NCI-H1105 (cell line): Measurements from ENCODE around the gene NLGN1.
"Not testable (repeated sequence)": the region's sequence is repeated elsewhere in the genome, so short reads cannot be mapped to it uniquely, and the experiment has no call there.

Experiments
- DNase-seq: peaks from one replicate; lab custom pipeline; 2025; lab: John Stamatoyannopoulos, UW

NLGN1 gene

GRCh38 chr3:173430576-173430975 lies 33.0 kb downstream of the NLGN1 start:
- no peak for DNase-seq

GRCh38 chr3:173439004-173439403 lies 41.5 kb downstream of the NLGN1 start:
- DNase-seq: no peak

GRCh38 chr3:173440514-173440913 lies 43.0 kb downstream of the NLGN1 start:
- no peak for DNase-seq

- not testable (repeated sequence) for DNase-seq
These were observed 54.0 kb downstream of the NLGN1 start for GRCh38 chr3:173451561-173451960.

GRCh38 chr3:173463250-173463649 lies 65.7 kb downstream of the NLGN1 start:
- DNase-seq: no peak

GRCh38 chr3:173465112-173465511 lies 67.6 kb downstream of the NLGN1 start:
- DNase-seq: no peak

- no peak for DNase-seq
These were observed 68.5 kb downstream of the NLGN1 start for GRCh38 chr3:173465898-173466678.

- no peak for DNase-seq
These were observed 70.0 kb downstream of the NLGN1 start for GRCh38 chr3:173467501-173467900.

- no peak for DNase-seq
These were observed 75.7 kb downstream of the NLGN1 start for GRCh38 chr3:173473237-173473636.

- no peak for DNase-seq
These were observed 81.8 kb downstream of the NLGN1 start for GRCh38 chr3:173479301-173479700.

GRCh38 chr3:173501931-173502489 lies 104.5 kb downstream of the NLGN1 start:
- no peak for DNase-seq

- DNase-seq: peak; percentile 77
These were observed 105.5 kb downstream of the NLGN1 start for GRCh38 chr3:173502983-173503568.

GRCh38 chr3:173510565-173510964 lies 113.0 kb downstream of the NLGN1 start:
- DNase-seq: no peak

GRCh38 chr3:173513123-173513522 lies 115.6 kb downstream of the NLGN1 start:
- no peak for DNase-seq

GRCh38 chr3:173529062-173529711 lies 131.6 kb downstream of the NLGN1 start:
- DNase-seq: no peak

- DNase-seq: no peak
These were observed 134.1 kb downstream of the NLGN1 start for GRCh38 chr3:173531602-173532001.

GRCh38 chr3:173538410-173538809 lies 140.9 kb downstream of the NLGN1 start:
- DNase-seq: no peak

GRCh38 chr3:173545590-173545989 lies 148.0 kb downstream of the NLGN1 start:
- not testable (repeated sequence) for DNase-seq

GRCh38 chr3:173547070-173547469 lies 149.5 kb downstream of the NLGN1 start:
- DNase-seq: no peak

- DNase-seq: no peak
These were observed 150.7 kb downstream of the NLGN1 start for GRCh38 chr3:173548261-173548660.

GRCh38 chr3:173552526-173552925 lies 155.0 kb downstream of the NLGN1 start:
- no peak for DNase-seq

GRCh38 chr3:173553635-173554280 lies 156.2 kb downstream of the NLGN1 start:
- DNase-seq: peak; percentile 73
